SK-N-SH (cell line): ENCODE results near the gene AQP5.

ENCODE experiments used
- RAD21 ChIP-seq: IDR thresholded peaks from 2 replicates; pipeline ENCODE4 v1.6.1; 2012; ENCODE audit warnings: mild to moderate bottlenecking, low read length
- TEAD4 ChIP-seq: IDR thresholded peaks from 2 replicates; pipeline ENCODE4 v1.4.0; 2012; ENCODE audit warnings: mild to moderate bottlenecking, borderline replicate concordance; ENCODE audit not compliant: insufficient read depth
- TF ChIP-seq, protein P1 (sequence below): fragments of 200-600 bp; sonication (generic); IDR thresholded peaks from 2 replicates; pipeline ENCODE4 v1.6.1; 2017; ENCODE audit warnings: antibody characterized with exemption, mild to moderate bottlenecking, moderate library complexity

DNA sequence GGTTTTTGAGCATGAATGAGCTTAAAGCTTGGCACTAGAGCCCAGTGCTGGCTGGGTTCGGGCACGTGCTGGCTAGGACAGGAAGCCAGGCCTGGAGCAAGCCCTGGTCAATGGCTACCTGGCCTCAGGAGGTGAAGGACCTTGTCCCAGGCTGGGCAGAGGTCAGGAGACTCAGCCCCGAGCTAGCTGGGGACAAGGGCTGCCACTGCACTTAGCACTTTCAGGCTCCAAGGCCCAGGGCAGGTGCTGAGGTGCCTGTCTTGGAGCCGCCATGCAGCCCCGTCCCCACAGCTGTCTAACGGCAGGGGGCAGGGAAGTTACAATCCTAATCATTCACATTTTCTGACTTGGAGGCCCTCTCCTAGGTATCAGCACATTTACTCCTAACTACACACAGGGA lies 6.8 kb downstream of the AQP5 start:
- TF ChIP-seq, protein P1, sequence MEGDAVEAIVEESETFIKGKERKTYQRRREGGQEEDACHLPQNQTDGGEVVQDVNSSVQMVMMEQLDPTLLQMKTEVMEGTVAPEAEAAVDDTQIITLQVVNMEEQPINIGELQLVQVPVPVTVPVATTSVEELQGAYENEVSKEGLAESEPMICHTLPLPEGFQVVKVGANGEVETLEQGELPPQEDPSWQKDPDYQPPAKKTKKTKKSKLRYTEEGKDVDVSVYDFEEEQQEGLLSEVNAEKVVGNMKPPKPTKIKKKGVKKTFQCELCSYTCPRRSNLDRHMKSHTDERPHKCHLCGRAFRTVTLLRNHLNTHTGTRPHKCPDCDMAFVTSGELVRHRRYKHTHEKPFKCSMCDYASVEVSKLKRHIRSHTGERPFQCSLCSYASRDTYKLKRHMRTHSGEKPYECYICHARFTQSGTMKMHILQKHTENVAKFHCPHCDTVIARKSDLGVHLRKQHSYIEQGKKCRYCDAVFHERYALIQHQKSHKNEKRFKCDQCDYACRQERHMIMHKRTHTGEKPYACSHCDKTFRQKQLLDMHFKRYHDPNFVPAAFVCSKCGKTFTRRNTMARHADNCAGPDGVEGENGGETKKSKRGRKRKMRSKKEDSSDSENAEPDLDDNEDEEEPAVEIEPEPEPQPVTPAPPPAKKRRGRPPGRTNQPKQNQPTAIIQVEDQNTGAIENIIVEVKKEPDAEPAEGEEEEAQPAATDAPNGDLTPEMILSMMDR: no peak
- TF ChIP-seq RAD21: no peak
- TF ChIP-seq TEAD4: no peak
